Activated CD4-positive, alpha-beta memory T cell treated with anti-CD3 and anti-CD28 coated beads for 36 hours (primary cell): ENCODE data around the gene IGFL4. TPM values are rescaled to one million over a fixed set of nuclear protein-coding genes. Genes with fewer than 3 reads are reported as not detected.

ENCODE experiments used
- microRNA-seq: library from miRNA; unstranded; fragments of <30 nt; microRNA quantifications from one replicate; pipeline ENCODE4 v1.2.0, GENCODE V29; 2022; ENCODE audit warnings: borderline number of aligned reads, borderline microRNAs expressed, borderline replicate concordance
- total RNA-seq, 2 experiments: library from RNA; stranded (reverse); gene quantifications; one replicate each; pipeline ENCODE4 v1.2.3, GENCODE V29; 2021

Gene IGFL4
- total RNA-seq, 2 experiments from 2014 or later = not detected

Small RNAs within 50 kb of the gene (microRNA-seq; reads per million reads assigned to microRNA genes)
- 192 reads per million, percentile 74 among the genes with 10 or more reads in this experiment for gene MIR769

Other genes with a start within 250 kb of the IGFL4 start
- 10 to 100 TPM; 43.1 to 45.8 TPM for gene DMWD, start 248.2 kb downstream of the IGFL4 start, total RNA-seq
- gene RSPH6A, start 225.7 kb downstream of the IGFL4 start, total RNA-seq = under 1 TPM; 0.12 to 0.19 TPM
- gene SYMPK, start 177.9 kb downstream of the IGFL4 start, total RNA-seq = 10 to 100 TPM; 87.8 to 91.6 TPM
- under 1 TPM; 0.29 to 0.48 TPM for gene FOXA3, start 176.7 kb downstream of the IGFL4 start, total RNA-seq
- 10 to 100 TPM; 14.2 to 14.7 TPM for gene IRF2BP1, start 154.9 kb downstream of the IGFL4 start, total RNA-seq
- 1 to 10 TPM; 6.8 to 6.9 TPM for gene MYPOP, start 138.4 kb downstream of the IGFL4 start, total RNA-seq
- gene NANOS2, start 126.2 kb downstream of the IGFL4 start, total RNA-seq = not detected
- gene NOVA2, start 67.1 kb downstream of the IGFL4 start, total RNA-seq = not detected
- gene CCDC61, start 45.5 kb downstream of the IGFL4 start, total RNA-seq = 10 to 100 TPM; 28.4 to 30.5 TPM
- not detected for gene PGLYRP1, start 17.9 kb downstream of the IGFL4 start, total RNA-seq
- not detected for gene IGFL3, start 83.7 kb upstream of the IGFL4 start, total RNA-seq
- not detected for gene IGFL2, start 107.2 kb upstream of the IGFL4 start, total RNA-seq
- not detected for gene IGFL1, start 188.7 kb upstream of the IGFL4 start, total RNA-seq